BLaER1 (cell line): ENCODE data around the gene IL1R2.
A peak's percentile ranks its signal among the peaks of the same experiment; 100 is the strongest.

Experiments
- H3K27ac ChIP-seq: shearing (Covaris generic); formaldehyde crosslinking; 2 replicates; pipeline ENCODE4 v1.8.1; 2022
- H3K27me3 ChIP-seq: shearing (Covaris generic); formaldehyde crosslinking; 2 replicates; pipeline ENCODE4 v1.8.1; 2022
- H3K36me3 ChIP-seq: shearing (Covaris generic); formaldehyde crosslinking; 2 replicates; pipeline ENCODE4 v1.8.1; 2022
- H3K4me1 ChIP-seq: shearing (Covaris generic); formaldehyde crosslinking; 2 replicates; pipeline ENCODE4 v1.8.1; 2022
- H3K4me2 ChIP-seq: shearing (Covaris generic); formaldehyde crosslinking; 2 replicates; pipeline ENCODE4 v1.8.1; 2022
- H3K4me3 ChIP-seq: shearing (Covaris generic); formaldehyde crosslinking; 2 replicates; pipeline ENCODE4 v1.8.1; 2022
- H3K9ac ChIP-seq: shearing (Covaris generic); formaldehyde crosslinking; 2 replicates; pipeline ENCODE4 v1.8.1; 2022
- H3K9me3 ChIP-seq: shearing (Covaris generic); formaldehyde crosslinking; 2 replicates; pipeline ENCODE4 v1.8.1; 2022
- H4K20me1 ChIP-seq: shearing (Covaris generic); formaldehyde crosslinking; 2 replicates; pipeline ENCODE4 v1.8.1; 2022
- Cebpa-rat ChIP-seq: shearing (Covaris generic); IDR thresholded peaks from 2 replicates; pipeline ENCODE4 v1.8.1; 2022

Gene IL1R2

GRCh38 chr2:101958061-101958460, 33.7 kb upstream of the IL1R2 start:
- no peaks in the 10 kb centered on the region for H3K9me3 ChIP-seq
- no peaks in the 10 kb centered on the region for H3K27me3 ChIP-seq
- no peak overlapping the region for H3K4me3 ChIP-seq
- H3K36me3 ChIP-seq, result no peaks in the 10 kb centered on the region
- no peaks in the 10 kb centered on the region for H4K20me1 ChIP-seq
- no peak overlapping the region for H3K4me2 ChIP-seq
- H3K4me1 ChIP-seq, result 0 out of 2 replicates have a peak, but pooled peaks cover 4% of the 10 kb centered on the region
- no peak overlapping the region for H3K9ac ChIP-seq
- no peak overlapping the region for H3K27ac ChIP-seq
- TF ChIP-seq Cebpa-rat, result no peak

GRCh38 chr2:101960819-101961337, 30.9 kb upstream of the IL1R2 start:
- Histone ChIP-seq H3K4me3 (no peak overlapping the region), H3K27ac (no peak overlapping the region), H3K27me3 (no peaks in the 10 kb centered on the region), H3K4me2 (no peak overlapping the region), H4K20me1 (no peaks in the 10 kb centered on the region), H3K4me1 (no peaks in the 10 kb centered on the region), H3K36me3 (no peaks in the 10 kb centered on the region), H3K9me3 (no peaks in the 10 kb centered on the region), H3K9ac (no peak overlapping the region)
- no peak for TF ChIP-seq Cebpa-rat

GRCh38 chr2:101961338-101962191, 30.2 kb upstream of the IL1R2 start:
- Histone ChIP-seq H3K9me3 (no peaks in the 10 kb centered on the region), H3K4me1 (no peaks in the 10 kb centered on the region), H3K4me2 (no peak overlapping the region), H4K20me1 (no peaks in the 10 kb centered on the region), H3K36me3 (no peaks in the 10 kb centered on the region), H3K9ac (no peak overlapping the region), H3K27me3 (no peaks in the 10 kb centered on the region), H3K27ac (no peak overlapping the region), H3K4me3 (no peak overlapping the region)
- no peak for TF ChIP-seq Cebpa-rat

- Histone ChIP-seq H3K27me3 (no peaks in the 10 kb centered on the region), H3K4me3 (no peak overlapping the region), H3K36me3 (no peaks in the 10 kb centered on the region), H4K20me1 (no peaks in the 10 kb centered on the region), H3K4me2 (no peak overlapping the region), H3K27ac (no peak overlapping the region), H3K9ac (no peak overlapping the region), H3K4me1 (no peaks in the 10 kb centered on the region), H3K9me3 (no peaks in the 10 kb centered on the region)
- TF ChIP-seq Cebpa-rat, result no peak
Measured at GRCh38 chr2:101962309-101962708, 29.5 kb upstream of the IL1R2 start.

- H3K4me3 ChIP-seq, result no peak overlapping the region
- no peaks in the 10 kb centered on the region for H4K20me1 ChIP-seq
- no peak overlapping the region for H3K9ac ChIP-seq
- TF ChIP-seq Cebpa-rat, result no peak
- no peaks in the 10 kb centered on the region for H3K36me3 ChIP-seq
- H3K9me3 ChIP-seq, result no peaks in the 10 kb centered on the region
- H3K4me2 ChIP-seq, result no peak overlapping the region
- no peak overlapping the region for H3K27ac ChIP-seq
- no peaks in the 10 kb centered on the region for H3K4me1 ChIP-seq
- H3K27me3 ChIP-seq, result no peaks in the 10 kb centered on the region
Measured at GRCh38 chr2:101963198-101963597, 28.6 kb upstream of the IL1R2 start.

GRCh38 chr2:101967826-101968513, 23.8 kb upstream of the IL1R2 start:
- H3K4me1 ChIP-seq, result peaks cover 5% of the 10 kb centered on the region; the same call in 1 of the 2 replicates
- no peak overlapping the region for H3K27ac ChIP-seq
- TF ChIP-seq Cebpa-rat, result peak; percentile 70; the same call in 1 of the 2 replicates
- H3K36me3 ChIP-seq, result no peaks in the 10 kb centered on the region
- H3K4me2 ChIP-seq, result no peak overlapping the region
- H3K9me3 ChIP-seq, result peaks cover 24% of the 10 kb centered on the region
- H4K20me1 ChIP-seq, result no peaks in the 10 kb centered on the region
- H3K9ac ChIP-seq, result no peak overlapping the region
- no peaks in the 10 kb centered on the region for H3K27me3 ChIP-seq
- H3K4me3 ChIP-seq, result no peak overlapping the region

GRCh38 chr2:101969723-101970122, 22.0 kb upstream of the IL1R2 start:
- no peak overlapping the region for H3K9ac ChIP-seq
- H3K27me3 ChIP-seq, result no peaks in the 10 kb centered on the region
- peaks cover 5% of the 10 kb centered on the region; the same call in 1 of the 2 replicates for H3K4me1 ChIP-seq
- H3K36me3 ChIP-seq, result no peaks in the 10 kb centered on the region
- H3K27ac ChIP-seq, result no peak overlapping the region
- no peak for TF ChIP-seq Cebpa-rat
- H3K4me3 ChIP-seq, result no peak overlapping the region
- no peak overlapping the region for H3K4me2 ChIP-seq
- peaks cover 26% of the 10 kb centered on the region for H3K9me3 ChIP-seq
- no peaks in the 10 kb centered on the region for H4K20me1 ChIP-seq

GRCh38 chr2:101970901-101971300, 20.9 kb upstream of the IL1R2 start:
- Histone ChIP-seq H3K4me2 (no peak overlapping the region), H3K27ac (no peak overlapping the region), H3K9ac (no peak overlapping the region), H4K20me1 (no peaks in the 10 kb centered on the region), H3K9me3 (peaks cover 26% of the 10 kb centered on the region), H3K4me1 (peaks cover 5% of the 10 kb centered on the region; the same call in 1 of the 2 replicates), H3K27me3 (no peaks in the 10 kb centered on the region), H3K36me3 (no peaks in the 10 kb centered on the region), H3K4me3 (no peak overlapping the region)
- no peak for TF ChIP-seq Cebpa-rat

GRCh38 chr2:101971836-101972235, 19.9 kb upstream of the IL1R2 start:
- Histone ChIP-seq H3K4me1 (peaks cover 7% of the 10 kb centered on the region), H4K20me1 (no peaks in the 10 kb centered on the region), H3K4me2 (no peak overlapping the region), H3K4me3 (no peak overlapping the region), H3K9me3 (peaks cover 26% of the 10 kb centered on the region), H3K27me3 (no peaks in the 10 kb centered on the region), H3K27ac (no peak overlapping the region), H3K36me3 (no peaks in the 10 kb centered on the region), H3K9ac (no peak overlapping the region)
- TF ChIP-seq Cebpa-rat, result no peak
